Measurements from ENCODE around the gene TENT5C.

- TF ChIP-seq CTCF (IDR thresholded peaks at IDR 0.05) (no peak), SMAD3 (CRISPR knock-in tag; IDR thresholded peaks at IDR 0.05; ENCODE audit: borderline replicate concordance) (no peak), FOXP1 (CRISPR knock-in tag; IDR thresholded peaks at IDR 0.05; ENCODE audit: borderline replicate concordance) (no peak), CREM (CRISPR knock-in tag; IDR thresholded peaks at IDR 0.05) (no peak), NR3C1 (CRISPR knock-in tag; conservative IDR thresholded peaks at IDR 0.05; ENCODE audit: low read depth) (no peak), TCF7 (CRISPR knock-in tag; IDR thresholded peaks at IDR 0.05; ENCODE audit: low read depth) (no peak), HMGXB4 (CRISPR knock-in tag; IDR thresholded peaks at IDR 0.05) (no peak), TEAD4 (CRISPR knock-in tag; IDR thresholded peaks at IDR 0.05) (no peak)
- TF ChIP-seq, protein P1, sequence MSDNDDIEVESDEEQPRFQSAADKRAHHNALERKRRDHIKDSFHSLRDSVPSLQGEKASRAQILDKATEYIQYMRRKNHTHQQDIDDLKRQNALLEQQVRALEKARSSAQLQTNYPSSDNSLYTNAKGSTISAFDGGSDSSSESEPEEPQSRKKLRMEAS (CRISPR knock-in tag; IDR thresholded peaks at IDR 0.05), result no peak
Measured at GRCh38 chr1:117569856-117570255, 36.0 kb upstream of the TENT5C start.
